GM12878 (cell line): ENCODE results near the gene GLT8D2. TPM values are rescaled to one million over a fixed set of nuclear protein-coding genes. Genes with fewer than 3 reads are reported as not detected.

Source experiments
- ATAC-seq: fragments of 200-7000 bp; cut with Tn5 transposase; 3 replicates; pipeline ENCODE4 v1.9.1; 2020; ENCODE audit warnings: mild to moderate bottlenecking, moderate library complexity
- BruUV-seq: library from RNA; stranded (reverse); fragments of 400-500 nt; replicated peaks from 2 replicates; lab custom pipeline; 2021; lab: Mats Ljungman, UMichigan
- CTCF ChIA-PET: fragments of 300-600 bp; sonication (Branson Sonifier 250); formaldehyde crosslinking; extraction: SDS; loops from one replicate; lab custom pipeline; 2021; ENCODE audit warnings: inconsistent platforms; lab: Yijun Ruan, JAX
- POLR2A ChIA-PET: fragments of 350-600 bp; formaldehyde crosslinking; extraction: SDS; loops from one replicate; lab custom pipeline; 2021; ENCODE audit warnings: inconsistent platforms; lab: Charles Lee
- RAD21 ChIA-PET: fragments of 300-600 bp; sonication (Branson Sonifier 250); formaldehyde crosslinking; loops from one replicate; lab custom pipeline; 2023; ENCODE audit warnings: antibody characterized with exemption; ENCODE audit not compliant: unreplicated experiment; lab: Charles Lee
- SMC1A ChIA-PET: fragments of 300-600 bp; sonication (Branson Sonifier 250); formaldehyde crosslinking; loops from one replicate; lab custom pipeline; 2023; ENCODE audit not compliant: unreplicated experiment, uncharacterized antibody; lab: Charles Lee
- DNase-seq: peaks from one replicate; pipeline ENCODE4 v3.0.0-alpha.2; 2011; ENCODE audit warnings: low read depth, low spot score
- FAIRE-seq: peaks from 3 replicates; lab custom pipeline; 2011; peaks lifted over from hg19 to GRCh38; lab: Jason Lieb, UNC
- H2AFZ ChIP-seq: 2 replicates; pipeline ENCODE4 v1.6.0; 2011; ENCODE audit warnings: low read depth, low read length, control low read depth; ENCODE audit not compliant: control insufficient read depth
- H3K27ac ChIP-seq: 2 replicates; pipeline ENCODE4 v1.5.1; 2011; ENCODE audit warnings: control low read depth; ENCODE audit not compliant: control insufficient read depth, insufficient read depth
- H3K27me3 ChIP-seq, 2 experiments: replicated peaks in 1 of 2; 2 replicates each; pipeline versions ENCODE4 v1.6.0 to v1.6.1; 2011; ENCODE audit warnings: low read length in 1 of 2; ENCODE audit not compliant: control insufficient read depth in 2 of 2, insufficient read depth in 2 of 2
- H3K36me3 ChIP-seq, 2 experiments: 2 replicates each; pipeline ENCODE4 v1.5.1; 2011; ENCODE audit warnings: low read length in 1 of 2; ENCODE audit not compliant: control insufficient read depth in 2 of 2, insufficient read depth in 2 of 2
- H3K4me1 ChIP-seq: 2 replicates; pipeline ENCODE4 v1.6.1; 2011; ENCODE audit warnings: mild to moderate bottlenecking, low read length, moderate library complexity, mixed read lengths; ENCODE audit not compliant: control insufficient read depth, insufficient read depth
- H3K4me2 ChIP-seq: 2 replicates; pipeline ENCODE4 v1.6.0; 2011; ENCODE audit warnings: control low read depth; ENCODE audit not compliant: control insufficient read depth, insufficient read depth
- H3K4me3 ChIP-seq: fragments of 200-600 bp; sonication (generic); 2 replicates; pipeline ENCODE4 v1.5.1; 2016
- H3K79me2 ChIP-seq: 2 replicates; pipeline ENCODE4 v1.6.0; 2011; ENCODE audit warnings: low read length; ENCODE audit not compliant: control insufficient read depth, insufficient read depth
- H3K9ac ChIP-seq: 2 replicates; pipeline ENCODE4 v1.8.0; 2011; ENCODE audit warnings: low read length, control low read depth, mixed read lengths; ENCODE audit not compliant: control insufficient read depth, insufficient read depth
- H3K9me3 ChIP-seq: replicated peaks from 3 replicates; pipeline ENCODE4 v1.5.1; 2011; ENCODE audit warnings: mild to moderate bottlenecking, low read length; ENCODE audit not compliant: control insufficient read depth, insufficient read depth
- H4K20me1 ChIP-seq: 2 replicates; pipeline ENCODE4 v1.6.0; 2011; ENCODE audit not compliant: control insufficient read depth, insufficient read depth
- ATF3 ChIP-seq: IDR thresholded peaks from 2 replicates; pipeline ENCODE4 v1.6.1; 2011; ENCODE audit warnings: low read depth, mild to moderate bottlenecking, low read length, moderate library complexity, borderline replicate concordance; ENCODE audit errors: extremely low read depth
- BHLHE40 ChIP-seq, 2 experiments: fragments of 450-650 bp in 1 of 2; IDR thresholded peaks; 2 replicates each; pipeline ENCODE4 v1.6.1; 2011 to 2017; ENCODE audit warnings: low read depth in 2 of 2, borderline replicate concordance in 1 of 2, improper control_type of control experiment in 1 of 2, low read length in 1 of 2, mild to moderate bottlenecking in 1 of 2
- DPF2 ChIP-seq: fragments of 450-650 bp; IDR thresholded peaks from 2 replicates; pipeline ENCODE4 v1.6.1; 2017; ENCODE audit warnings: mild to moderate bottlenecking
- E2F8 ChIP-seq: fragments of 450-650 bp; IDR thresholded peaks from 2 replicates; pipeline ENCODE4 v1.6.1; 2018; ENCODE audit warnings: mild to moderate bottlenecking, low read depth, moderate library complexity; ENCODE audit not compliant: partially characterized antibody
- IRF3 ChIP-seq: fragments of 450-650 bp; IDR thresholded peaks from 2 replicates; pipeline ENCODE4 v1.6.1; 2014; ENCODE audit warnings: mild to moderate bottlenecking
- KDM1A ChIP-seq: fragments of 200-600 bp; sonication (generic); IDR thresholded peaks from 2 replicates; pipeline ENCODE4 v1.6.1; 2016; ENCODE audit warnings: borderline replicate concordance
- MLLT1 ChIP-seq: fragments of 450-650 bp; IDR thresholded peaks from 2 replicates; pipeline ENCODE4 v1.6.1; 2016; ENCODE audit warnings: mild to moderate bottlenecking
- NFYA ChIP-seq: IDR thresholded peaks from 2 replicates; pipeline ENCODE4 v1.6.1; 2011; ENCODE audit warnings: low read depth, mild to moderate bottlenecking, low read length, improper control_type of control experiment, borderline replicate concordance
- POU2F2 ChIP-seq: IDR thresholded peaks from 3 replicates; pipeline ENCODE4 v1.6.1; 2011; ENCODE audit warnings: low read depth, mild to moderate bottlenecking, low read length, borderline replicate concordance
- RUNX3 ChIP-seq: IDR thresholded peaks from 2 replicates; pipeline ENCODE4 v1.6.1; 2012; ENCODE audit warnings: low read length, inconsistent platforms
- ZSCAN29 ChIP-seq: fragments of 450-650 bp; IDR thresholded peaks from 2 replicates; pipeline ENCODE4 v1.6.1; 2017; ENCODE audit warnings: mild to moderate bottlenecking, moderate library complexity
- WGBS: methylation state at CpG from one replicate; pipeline ENCODE4 v1.1.6; 2016; ENCODE audit warnings: low lambda C conversion rate; ENCODE audit not compliant: insufficient replicate concordance, insufficient coverage; ENCODE audit errors: missing lambda C conversion rate; 5-methylcytosine and 5-hydroxymethylcytosine counted together
- in situ Hi-C: fragments of 300-500 bp; cut with MboI; formaldehyde crosslinking; loops from 9 replicates; pipeline ENCODE4 v1.14.3; 2018; ENCODE audit warnings: mixed read lengths
- intact Hi-C: fragments of 100-400 bp; cut with micrococcal nuclease; formaldehyde crosslinking; loops from one replicate; pipeline ENCODE4 v1.14.2; 2022; ENCODE audit not compliant: unreplicated experiment
- polyA plus RNA-seq, 11 experiments: library from polyadenylated mRNA; depleted of rRNA in 4 of 11; unstranded in 6 of 11; stranded (reverse) in 5 of 11; fragments of >200 nt; fragmentation: Nextera tagmentation in 4 of 11; fragmentation: Illumina TruSeq in 1 of 11; extraction: Ambion mirVana in 4 of 11; extraction: Trizol in 1 of 11; gene quantifications; 1 replicate in 1 of 11; 2 replicates in 10 of 11; pipeline versions ENCODE4 v1.2.1 to v1.2.3, GENCODE V29; 2011 to 2016; ENCODE audit warnings: inconsistent platforms in 2 of 11, missing spikeins in 2 of 11, low read depth in 1 of 11
- total RNA-seq, 4 experiments: library from RNA; depleted of rRNA in 3 of 4; stranded (reverse); fragments of >200 nt in 3 of 4; fragmentation: Illumina TruSeq in 1 of 4; extraction: Trizol in 1 of 4; gene quantifications; 2 replicates each; pipeline versions ENCODE4 v1.2.1 to v1.2.3, GENCODE V29; 2013 to 2021
- TF ChIP-seq, protein P1 (sequence below): IDR thresholded peaks from 2 replicates; pipeline ENCODE4 v1.6.1; 2012; ENCODE audit warnings: mild to moderate bottlenecking, low read depth, low read length

GLT8D2 gene
- total and polyA plus RNA-seq, 10 of the 15 experiments (the other 5 are each of a cell fraction or from before 2014, with no cell fraction given), result 0.06 to 0.80 (median 0.37) TPM; not detected in 1

DNA sequence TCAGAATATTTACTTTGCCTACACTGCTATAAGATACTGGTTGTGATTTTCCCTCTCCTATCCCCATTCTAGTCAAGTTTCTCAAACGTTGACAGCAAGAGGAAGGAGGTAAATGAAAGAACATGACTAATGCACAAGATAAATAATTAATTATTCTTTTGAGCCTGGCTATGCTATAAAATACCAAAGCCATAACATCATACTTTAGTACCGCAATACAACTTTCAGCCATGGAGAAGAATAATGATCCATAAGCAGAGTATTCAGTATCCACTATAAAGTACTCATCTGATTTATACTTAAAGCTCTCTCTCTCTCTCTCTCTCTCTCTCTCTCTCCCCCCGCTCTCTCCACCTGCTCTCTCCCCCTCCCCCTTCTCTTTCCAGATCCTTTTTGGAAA is 43.1 kb downstream of the GLT8D2 start:
- ChIA-PET POLR2A (no interaction called here), RAD21 (no interaction called here), CTCF (interaction anchor here (0.6 to 1.1 kb wide), 4 partner anchors 10 to 332 kb away, joined by 3 to 4 read pairs (median 3); no protein-coding TSS in a partner anchor), SMC1A (no interaction called here)
- Histone ChIP-seq H3K4me3 (no peak overlapping the region), H3K4me1 (no peaks in the 10 kb centered on the region), H4K20me1 (no peaks in the 10 kb centered on the region), H3K27me3 (no peaks in the 10 kb centered on the region), H3K79me2 (no peaks in the 10 kb centered on the region), H3K36me3 (no peaks in the 10 kb centered on the region), H3K9ac (no peak overlapping the region), H3K4me2 (no peak overlapping the region), H2AFZ (no peak overlapping the region), H3K27ac (no peak overlapping the region), H3K9me3 (no peaks in the 10 kb centered on the region; the same call in 1 of the 3 replicates)
- DNase-seq (no peak), FAIRE-seq (no peak), ATAC-seq (no peak)
- in situ Hi-C loops, result no loop called here
- 33% methylated on average over 3 of the region's 3 CpGs for WGBS
- no TSS peak for BruUV-seq
- intact Hi-C loops, result no loop called here
- TF ChIP-seq NFYA (no peak), MLLT1 (no peak), E2F8 (no peak), KDM1A (no peak), IRF3 (no peak), DPF2 (no peak), RUNX3 (no peak), ZSCAN29 (no peak), POU2F2 (no peak), BHLHE40 (IDR thresholded peaks at IDR 0.05; ENCODE audit: borderline replicate concordance in 1 of 2, low read depth in 2 of 2, low read length in 1 of 2) (no peak), ATF3 (no peak)
- TF ChIP-seq, protein P1, sequence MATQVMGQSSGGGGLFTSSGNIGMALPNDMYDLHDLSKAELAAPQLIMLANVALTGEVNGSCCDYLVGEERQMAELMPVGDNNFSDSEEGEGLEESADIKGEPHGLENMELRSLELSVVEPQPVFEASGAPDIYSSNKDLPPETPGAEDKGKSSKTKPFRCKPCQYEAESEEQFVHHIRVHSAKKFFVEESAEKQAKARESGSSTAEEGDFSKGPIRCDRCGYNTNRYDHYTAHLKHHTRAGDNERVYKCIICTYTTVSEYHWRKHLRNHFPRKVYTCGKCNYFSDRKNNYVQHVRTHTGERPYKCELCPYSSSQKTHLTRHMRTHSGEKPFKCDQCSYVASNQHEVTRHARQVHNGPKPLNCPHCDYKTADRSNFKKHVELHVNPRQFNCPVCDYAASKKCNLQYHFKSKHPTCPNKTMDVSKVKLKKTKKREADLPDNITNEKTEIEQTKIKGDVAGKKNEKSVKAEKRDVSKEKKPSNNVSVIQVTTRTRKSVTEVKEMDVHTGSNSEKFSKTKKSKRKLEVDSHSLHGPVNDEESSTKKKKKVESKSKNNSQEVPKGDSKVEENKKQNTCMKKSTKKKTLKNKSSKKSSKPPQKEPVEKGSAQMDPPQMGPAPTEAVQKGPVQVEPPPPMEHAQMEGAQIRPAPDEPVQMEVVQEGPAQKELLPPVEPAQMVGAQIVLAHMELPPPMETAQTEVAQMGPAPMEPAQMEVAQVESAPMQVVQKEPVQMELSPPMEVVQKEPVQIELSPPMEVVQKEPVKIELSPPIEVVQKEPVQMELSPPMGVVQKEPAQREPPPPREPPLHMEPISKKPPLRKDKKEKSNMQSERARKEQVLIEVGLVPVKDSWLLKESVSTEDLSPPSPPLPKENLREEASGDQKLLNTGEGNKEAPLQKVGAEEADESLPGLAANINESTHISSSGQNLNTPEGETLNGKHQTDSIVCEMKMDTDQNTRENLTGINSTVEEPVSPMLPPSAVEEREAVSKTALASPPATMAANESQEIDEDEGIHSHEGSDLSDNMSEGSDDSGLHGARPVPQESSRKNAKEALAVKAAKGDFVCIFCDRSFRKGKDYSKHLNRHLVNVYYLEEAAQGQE, result no peak
